Omental fat pad (tissue), 4 donors: ENCODE measurements around the gene ZSWIM9. TPM values are rescaled to one million over a fixed set of nuclear protein-coding genes. Genes with fewer than 3 reads are reported as not detected.
"Not testable (repeated sequence)": the region's sequence is repeated elsewhere in the genome, so short reads cannot be mapped to it uniquely, and the experiment has no call there.

Experiments
- ATAC-seq: fragments of 150-250 bp; one replicate; pipeline ENCODE4 v1.9.1; 2016; ENCODE audit warnings: mild to moderate bottlenecking, moderate library complexity; ENCODE audit not compliant: low FRiP score
- DNase-seq: peaks from one replicate; pipeline ENCODE4 v3.0.0-alpha.2; 2019; ENCODE audit warnings: low spot score
- CTCF ChIP-seq, 3 donors: fragments of 450-650 bp; IDR thresholded peaks; one replicate each; pipeline ENCODE4 v1.5.1; 2016 to 2017; ENCODE audit warnings: antibody characterized with exemption in 3 of 3, mild to moderate bottlenecking in 3 of 3, moderate library complexity in 2 of 3
- total RNA-seq, 4 donors: library from RNA; depleted of rRNA; stranded (reverse); fragments of >200 nt; gene quantifications; one replicate each; pipeline ENCODE4 v1.1.0, GENCODE V29; 2016

The ZSWIM9 gene
- total RNA-seq, 4 donors from 2014 or later, result 1.5 to 3.3 (median 2.0) TPM

GRCh38 chr19:48210005-48210404 is 39.5 kb downstream of the ZSWIM9 start:
- TF ChIP-seq CTCF (IDR thresholded peaks at IDR 0.05), result no peak
- DNase-seq (no peak), ATAC-seq (no peak)

GRCh38 chr19:48213959-48214358 is 43.5 kb downstream of the ZSWIM9 start:
- ATAC-seq (no peak), DNase-seq (no peak)
- TF ChIP-seq CTCF (IDR thresholded peaks at IDR 0.05), result no peak

GRCh38 chr19:48216933-48217332 is 46.5 kb downstream of the ZSWIM9 start:
- DNase-seq (no peak), ATAC-seq (no peak)
- TF ChIP-seq CTCF (IDR thresholded peaks at IDR 0.05), result no peak

GRCh38 chr19:48218997-48219396 is 48.5 kb downstream of the ZSWIM9 start:
- no peak for ATAC-seq
- no peak for TF ChIP-seq CTCF (IDR thresholded peaks at IDR 0.05)
- DNase-seq, result no peak

GRCh38 chr19:48220784-48221183 is 50.3 kb downstream of the ZSWIM9 start:
- not testable (repeated sequence) for DNase-seq, ATAC-seq

- DNase-seq, result no peak
Measured at GRCh38 chr19:48221628-48222027, 51.1 kb downstream of the ZSWIM9 start.

GRCh38 chr19:48230555-48231129 is 60.2 kb downstream of the ZSWIM9 start:
- DNase-seq (no peak), ATAC-seq (no peak)
- no peak for TF ChIP-seq CTCF (IDR thresholded peaks at IDR 0.05)

More at GRCh38 chr19:48221628-48222027, 51.1 kb downstream of the ZSWIM9 start:
- ATAC-seq, result no peak
- TF ChIP-seq CTCF (IDR thresholded peaks at IDR 0.05), result no peak
